ENCODE measurements around the gene RPEL1. TPM values are rescaled to one million over a fixed set of nuclear protein-coding genes. Genes with fewer than 3 reads are reported as not detected.

The RPEL1 gene
- total and polyA plus RNA-seq, 4 donors: not detected

DNA sequence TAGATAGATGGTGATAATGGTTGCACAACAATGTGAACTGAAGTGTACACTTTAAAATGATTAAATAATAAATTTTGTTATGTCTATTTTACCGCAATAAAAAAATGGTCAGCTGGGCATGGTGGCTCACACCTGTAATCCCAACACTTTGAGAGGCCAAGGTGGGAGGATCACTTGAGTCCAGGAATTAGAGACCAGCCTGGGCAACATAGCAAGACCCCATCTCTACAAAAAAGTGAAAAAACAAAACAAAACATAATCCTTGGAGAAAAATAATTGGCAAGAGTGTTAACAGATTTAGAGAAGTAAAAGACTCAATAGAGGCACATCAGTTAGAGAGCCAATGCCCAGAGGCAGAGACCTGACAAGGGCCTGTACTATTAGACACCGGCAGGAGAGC, 9.9 kb upstream of the RPEL1 start:
- no peaks in the 10 kb centered on the region for H3K9me3 ChIP-seq (ENCODE audit: control insufficient read depth in 4 of 4, low read length in 3 of 4)
- WGBS: 98% methylated on average over 2 of the region's 2 CpGs
- TF ChIP-seq, protein P1, sequence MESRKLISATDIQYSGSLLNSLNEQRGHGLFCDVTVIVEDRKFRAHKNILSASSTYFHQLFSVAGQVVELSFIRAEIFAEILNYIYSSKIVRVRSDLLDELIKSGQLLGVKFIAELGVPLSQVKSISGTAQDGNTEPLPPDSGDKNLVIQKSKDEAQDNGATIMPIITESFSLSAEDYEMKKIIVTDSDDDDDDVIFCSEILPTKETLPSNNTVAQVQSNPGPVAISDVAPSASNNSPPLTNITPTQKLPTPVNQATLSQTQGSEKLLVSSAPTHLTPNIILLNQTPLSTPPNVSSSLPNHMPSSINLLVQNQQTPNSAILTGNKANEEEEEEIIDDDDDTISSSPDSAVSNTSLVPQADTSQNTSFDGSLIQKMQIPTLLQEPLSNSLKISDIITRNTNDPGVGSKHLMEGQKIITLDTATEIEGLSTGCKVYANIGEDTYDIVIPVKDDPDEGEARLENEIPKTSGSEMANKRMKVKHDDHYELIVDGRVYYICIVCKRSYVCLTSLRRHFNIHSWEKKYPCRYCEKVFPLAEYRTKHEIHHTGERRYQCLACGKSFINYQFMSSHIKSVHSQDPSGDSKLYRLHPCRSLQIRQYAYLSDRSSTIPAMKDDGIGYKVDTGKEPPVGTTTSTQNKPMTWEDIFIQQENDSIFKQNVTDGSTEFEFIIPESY (IDR thresholded peaks at IDR 0.05): no peak
- TF ChIP-seq HNF4A (conservative IDR thresholded peaks at IDR 0.05): no peak
- TF ChIP-seq TAF1 (conservative IDR thresholded peaks at IDR 0.05): no peak
- TF ChIP-seq FOXA1 (IDR thresholded peaks at IDR 0.05): no peak
- TF ChIP-seq NR2F2 (IDR thresholded peaks at IDR 0.05): no peak
- TF ChIP-seq YY1 (IDR thresholded peaks at IDR 0.05): no peak
- no peak for TF ChIP-seq RXRA (IDR thresholded peaks at IDR 0.05)
- TF ChIP-seq, protein P2, sequence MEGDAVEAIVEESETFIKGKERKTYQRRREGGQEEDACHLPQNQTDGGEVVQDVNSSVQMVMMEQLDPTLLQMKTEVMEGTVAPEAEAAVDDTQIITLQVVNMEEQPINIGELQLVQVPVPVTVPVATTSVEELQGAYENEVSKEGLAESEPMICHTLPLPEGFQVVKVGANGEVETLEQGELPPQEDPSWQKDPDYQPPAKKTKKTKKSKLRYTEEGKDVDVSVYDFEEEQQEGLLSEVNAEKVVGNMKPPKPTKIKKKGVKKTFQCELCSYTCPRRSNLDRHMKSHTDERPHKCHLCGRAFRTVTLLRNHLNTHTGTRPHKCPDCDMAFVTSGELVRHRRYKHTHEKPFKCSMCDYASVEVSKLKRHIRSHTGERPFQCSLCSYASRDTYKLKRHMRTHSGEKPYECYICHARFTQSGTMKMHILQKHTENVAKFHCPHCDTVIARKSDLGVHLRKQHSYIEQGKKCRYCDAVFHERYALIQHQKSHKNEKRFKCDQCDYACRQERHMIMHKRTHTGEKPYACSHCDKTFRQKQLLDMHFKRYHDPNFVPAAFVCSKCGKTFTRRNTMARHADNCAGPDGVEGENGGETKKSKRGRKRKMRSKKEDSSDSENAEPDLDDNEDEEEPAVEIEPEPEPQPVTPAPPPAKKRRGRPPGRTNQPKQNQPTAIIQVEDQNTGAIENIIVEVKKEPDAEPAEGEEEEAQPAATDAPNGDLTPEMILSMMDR (IDR thresholded peaks at IDR 0.05; ENCODE audit: low read depth, low read length, missing input control): no peak
- TF ChIP-seq FOXA2 (IDR thresholded peaks at IDR 0.05): no peak
- no peak for TF ChIP-seq MAX (IDR thresholded peaks at IDR 0.05)
- TF ChIP-seq RAD21 (IDR thresholded peaks at IDR 0.05): no peak
- TF ChIP-seq HNF4G (IDR thresholded peaks at IDR 0.05): no peak
- no peak for TF ChIP-seq REST (IDR thresholded peaks at IDR 0.05)
- TF ChIP-seq EGR1 (IDR thresholded peaks at IDR 0.05; ENCODE audit: low read depth in 2 of 2): no peak
- no peak for TF ChIP-seq JUND (IDR thresholded peaks at IDR 0.05)
- TF ChIP-seq ATF3 (IDR thresholded peaks at IDR 0.05): no peak
- TF ChIP-seq GABPA (IDR thresholded peaks at IDR 0.05 in 1 of 2, conservative IDR thresholded peaks at IDR 0.05 in 1 of 2): no peak
- TF ChIP-seq SP1 (IDR thresholded peaks at IDR 0.05): no peak
- no peaks in the 10 kb centered on the region for H3K27me3 ChIP-seq (ENCODE audit: control insufficient read depth in 4 of 4, insufficient read depth in 4 of 4, low read length in 3 of 4)
- H3K4me3 ChIP-seq (ENCODE audit: low read depth in 1 of 3, low read length in 3 of 3): no peak overlapping the region
- peaks cover 0 to 3% (median 0%) of the 10 kb centered on the region in 4 donors for H3K4me1 ChIP-seq (ENCODE audit: control insufficient read depth in 4 of 4, insufficient read depth in 4 of 4, low read length in 3 of 4)
- H3K9ac ChIP-seq (ENCODE audit: low read depth in 1 of 2, low read length in 2 of 2): no peak overlapping the region
- no peak for DNase-seq (ENCODE audit: low spot score)
- H3K36me3 ChIP-seq (ENCODE audit: control insufficient read depth in 4 of 4, insufficient read depth in 3 of 4, low read depth in 1 of 4, low read length in 3 of 4): no peaks in the 10 kb centered on the region
- no peak overlapping the region for H3K27ac ChIP-seq (ENCODE audit: low read depth in 1 of 2, low read length in 2 of 2)
